Thyroid gland (tissue), 4 donors: ENCODE results near the gene ZC3H7B.

Source experiments
- CTCF ChIP-seq, 6 experiments: fragments of 200-600 bp in 3 of 6; fragments of 450-650 bp in 3 of 6; sonication (generic) in 3 of 6; IDR thresholded peaks; one replicate each; pipeline ENCODE4 v1.5.1; 2016 to 2019; ENCODE audit warnings: antibody characterized with exemption in 6 of 6, mild to moderate bottlenecking in 2 of 6, inconsistent platforms in 1 of 6, moderate library complexity in 1 of 6
- POLR2A ChIP-seq, 2 donors: fragments of 450-650 bp; IDR thresholded peaks; one replicate each; pipeline ENCODE4 v1.6.1; 2017; ENCODE audit warnings: antibody characterized with exemption in 2 of 2, mild to moderate bottlenecking in 2 of 2, moderate library complexity in 1 of 2

DNA sequence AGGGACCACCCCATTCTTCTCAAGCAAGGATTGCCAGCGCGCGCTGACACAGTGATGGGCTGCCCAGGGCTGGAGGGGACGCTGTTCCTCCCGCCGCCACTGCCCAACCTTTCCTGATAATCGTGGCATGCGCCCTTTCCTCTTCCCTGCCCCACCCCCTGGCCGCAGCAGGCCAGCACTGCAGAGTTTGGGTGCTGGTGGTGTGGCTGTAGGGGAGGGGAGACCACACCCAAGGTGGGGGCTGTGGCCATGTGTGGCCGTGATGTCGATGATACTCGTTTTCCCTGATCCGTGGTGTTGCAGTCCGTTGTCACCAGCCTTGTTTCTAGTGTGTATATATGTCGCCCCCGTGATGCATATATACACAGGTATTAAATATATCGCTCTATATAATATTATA is 57.6 kb downstream of the ZC3H7B start:
- no peak for TF ChIP-seq CTCF (IDR thresholded peaks at IDR 0.05)
- TF ChIP-seq POLR2A (IDR thresholded peaks at IDR 0.05) = no peak
